ENCODE data around the gene CENPP. TPM values are rescaled to one million over a fixed set of nuclear protein-coding genes. Genes with fewer than 3 reads are reported as not detected.

The CENPP gene
- total RNA-seq, 4 donors from 2014 or later, result 0.88 to 12.0 (median 4.3) TPM

DNA sequence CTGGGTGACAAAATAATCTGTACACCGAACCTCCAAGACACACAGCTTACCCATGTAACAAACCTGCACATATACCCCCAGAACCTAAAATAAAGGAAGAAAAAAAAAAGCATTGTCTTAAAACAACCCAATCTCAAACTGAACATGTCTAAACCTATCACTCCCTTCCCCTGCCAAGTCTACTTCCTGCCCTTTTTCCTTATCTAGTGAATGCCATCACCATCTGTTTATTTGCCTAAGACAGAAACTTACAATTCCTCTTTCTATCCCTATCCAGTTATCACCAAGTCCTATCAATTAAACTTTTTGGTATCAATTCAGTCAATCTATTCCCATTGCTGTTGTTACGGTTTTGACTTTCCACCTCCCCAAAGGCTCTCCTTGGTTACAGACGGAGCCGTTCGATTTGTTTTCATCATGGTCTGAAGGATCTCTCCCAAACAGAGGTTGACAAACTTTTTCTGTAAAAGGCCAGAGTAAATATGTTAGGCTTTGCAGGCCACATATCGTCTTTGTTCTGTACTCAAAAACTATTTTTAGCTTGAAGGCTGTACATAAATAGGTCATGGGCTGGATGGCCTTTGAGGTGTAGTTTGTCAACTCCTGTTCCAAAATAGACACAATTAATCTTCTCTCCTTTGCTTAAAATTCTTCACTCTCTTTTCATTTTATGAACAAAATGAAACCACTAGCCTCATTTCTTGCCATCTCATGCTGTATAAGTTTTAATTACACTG, 12.7 kb upstream of the CENPP start:
- intact Hi-C loops (cut with DNase I; ENCODE audit: low total_unique reads), result no loop called here
- no peak for DNase-seq

DNA sequence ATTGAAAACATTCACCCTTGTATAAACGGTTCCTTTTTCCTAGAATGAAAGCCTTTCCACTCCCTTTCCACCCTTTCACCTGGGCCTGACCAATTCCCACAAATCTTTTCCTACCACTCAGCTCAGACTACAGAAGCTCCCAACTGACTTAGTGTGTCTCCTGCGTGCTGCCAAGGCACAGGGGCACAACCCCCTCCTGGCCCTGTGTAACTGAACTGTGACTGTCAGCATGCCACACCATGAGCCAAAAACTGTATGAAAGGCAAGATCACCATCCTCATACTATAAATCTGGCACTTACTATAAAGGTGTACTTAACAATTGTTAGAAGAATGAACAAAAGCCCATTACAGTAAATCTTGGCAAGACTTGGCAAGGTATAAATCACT, 12.1 kb upstream of the CENPP start:
- no peak for DNase-seq
- Histone ChIP-seq H3K36me3 (no peaks in the 10 kb centered on the region), H3K9me3 (no peaks in the 10 kb centered on the region), H3K27ac (peak overlapping the region in 1 of 2 donors; percentile 10), H3K27me3 (no peaks in the 10 kb centered on the region), H3K4me3 (no peak overlapping the region), H3K4me1 (no peaks in the 10 kb centered on the region)
- TF ChIP-seq CTCF (IDR thresholded peaks at IDR 0.05), result no peak
- no peak for TF ChIP-seq POLR2A (IDR thresholded peaks at IDR 0.05)
- intact Hi-C loops (cut with DNase I; ENCODE audit: low total_unique reads), result no loop called here

More for the DNA sequence above, 12.7 kb upstream of the CENPP start:
- TF ChIP-seq CTCF (IDR thresholded peaks at IDR 0.05) (no peak), POLR2A (IDR thresholded peaks at IDR 0.05) (no peak)
- Histone ChIP-seq H3K27me3 (no peaks in the 10 kb centered on the region), H3K9me3 (no peaks in the 10 kb centered on the region), H3K27ac (peak overlapping the region in 1 of 2 donors; percentile 10), H3K4me1 (no peaks in the 10 kb centered on the region), H3K36me3 (no peaks in the 10 kb centered on the region), H3K4me3 (no peak overlapping the region)

DNA sequence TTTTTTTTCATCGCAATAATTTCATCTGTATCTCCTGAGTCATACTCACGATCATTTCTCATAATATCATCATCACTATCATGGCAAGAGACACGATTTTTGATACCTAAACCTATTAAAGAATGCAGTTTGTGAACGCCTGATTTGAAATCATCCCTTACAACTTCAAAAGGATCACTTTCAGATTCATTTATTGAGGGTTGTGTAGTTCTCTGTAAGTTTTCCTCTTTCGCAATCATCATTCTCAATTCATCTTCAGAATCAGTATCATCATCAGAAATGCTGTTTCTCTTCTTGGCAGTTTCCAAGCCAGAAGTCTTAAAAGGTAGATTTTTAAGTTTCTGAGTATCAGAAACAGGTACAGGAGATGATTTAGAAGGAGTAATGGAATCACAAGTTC, 10.3 kb upstream of the CENPP start:
- intact Hi-C loops (cut with DNase I; ENCODE audit: low total_unique reads), result no loop called here
- H3K36me3 ChIP-seq, result no peaks in the 10 kb centered on the region

DNA sequence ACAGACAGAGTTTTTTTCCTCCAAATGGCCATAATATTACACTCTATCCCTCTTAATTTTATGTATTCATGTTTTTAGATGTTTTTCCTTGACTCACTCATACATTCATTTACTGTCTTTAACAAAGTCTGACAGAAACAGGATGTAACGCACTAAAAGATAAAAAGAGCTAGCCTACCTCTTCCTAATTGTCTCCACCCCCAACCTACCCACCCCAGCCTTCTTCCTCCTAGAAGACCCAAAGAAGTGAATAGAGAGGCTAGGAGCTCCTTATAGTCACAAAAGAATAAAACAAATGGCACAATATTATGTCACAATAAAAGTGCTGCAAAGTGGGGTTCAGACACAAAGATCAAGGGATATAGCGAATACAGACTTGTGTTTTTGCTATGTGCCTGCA, 1.3 kb upstream of the CENPP start:
- no peak for DNase-seq
- TF ChIP-seq CTCF (IDR thresholded peaks at IDR 0.05) (no peak), POLR2A (IDR thresholded peaks at IDR 0.05) (no peak)
- Histone ChIP-seq H3K27me3 (no peaks in the 10 kb centered on the region), H3K4me1 (peaks cover 4 to 12% of the 10 kb centered on the region in 2 donors), H3K9me3 (no peaks in the 10 kb centered on the region), H3K36me3 (no peaks in the 10 kb centered on the region), H3K4me3 (peak overlapping the region; percentile 75 to 88), H3K27ac (peak overlapping the region; percentile 98 to 99)
- intact Hi-C loops (cut with DNase I; ENCODE audit: low total_unique reads), result no loop called here

More for the DNA sequence above, 10.3 kb upstream of the CENPP start:
- Histone ChIP-seq H3K4me1 (no peaks in the 10 kb centered on the region), H3K9me3 (no peaks in the 10 kb centered on the region), H3K4me3 (no peak overlapping the region), H3K27me3 (no peaks in the 10 kb centered on the region), H3K27ac (no peak overlapping the region)
- DNase-seq, result no peak
- TF ChIP-seq CTCF (IDR thresholded peaks at IDR 0.05) (no peak), POLR2A (IDR thresholded peaks at IDR 0.05) (no peak)

GRCh38 chr9:92324889-92325268, 874 bp upstream of the CENPP start:
- no peak for TF ChIP-seq POLR2A (IDR thresholded peaks at IDR 0.05)
- no peak for TF ChIP-seq CTCF (IDR thresholded peaks at IDR 0.05)
- intact Hi-C loops (cut with DNase I; ENCODE audit: low total_unique reads), result no loop called here
- peak in 1 of 2 donors; percentile 61 for DNase-seq
- peak overlapping the region; percentile 75 to 88 for H3K4me3 ChIP-seq
- no peaks in the 10 kb centered on the region for H3K27me3 ChIP-seq
- no peaks in the 10 kb centered on the region for H3K36me3 ChIP-seq
- H3K27ac ChIP-seq, result peak overlapping the region; percentile 98 to 99
- peaks cover 4 to 12% of the 10 kb centered on the region in 2 donors for H3K4me1 ChIP-seq
- no peaks in the 10 kb centered on the region for H3K9me3 ChIP-seq
